ENCODE measurements around the gene POLE. TPM values are rescaled to one million over a fixed set of nuclear protein-coding genes. Genes with fewer than 3 reads are reported as not detected.

Gene POLE
- total RNA-seq, 1 experiment from 2014 or later = 147 TPM

DNA sequence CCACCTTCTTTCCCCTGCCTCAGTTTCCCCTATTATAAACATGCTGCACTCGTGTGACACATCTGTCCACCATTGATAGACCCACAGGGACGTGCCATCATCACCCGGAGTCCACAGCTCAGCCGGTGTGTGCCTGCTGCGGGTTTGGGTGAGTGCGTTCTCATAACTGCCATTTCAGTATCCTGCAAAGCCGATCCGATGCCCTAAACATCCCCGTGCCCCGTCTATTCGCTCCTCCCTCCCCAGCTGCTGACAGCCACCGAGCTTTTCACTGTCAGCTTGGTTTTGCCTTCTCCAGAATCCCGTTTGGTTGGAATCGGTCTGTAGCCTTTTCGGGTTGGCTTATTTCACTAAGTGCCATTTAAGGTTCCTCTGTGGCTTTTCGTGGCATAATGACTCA lies 80.7 kb downstream of the POLE start:
- H3K4me2 ChIP-seq (ENCODE audit: insufficient read depth, insufficient read length, low read length) = no peak overlapping the region
- H3T11ph ChIP-seq (ENCODE audit: low read length) = no peak overlapping the region
- Mint-ChIP-seq H3K9me3 (peaks cover 7 to 10% of the 10 kb centered on the region in 2 experiments), H3K4me1 (peaks cover 9 to 11% of the 10 kb centered on the region in 2 experiments), H3K27me3 (ENCODE audit: low read depth) (peaks cover 95% of the 10 kb centered on the region), H3K27ac (no peak overlapping the region), H3K36me3 (ENCODE audit: insufficient read depth in 1 of 3, low read depth in 3 of 3) (peaks cover 0 to 3% (median 3%) of the 10 kb centered on the region in 3 experiments; a peak in 3 of 7 replicates), H3K4me3 (no peak overlapping the region)
- H3K9ac ChIP-seq (ENCODE audit: extremely low read depth, insufficient read length, low read length) = no peak overlapping the region
- no peak overlapping the region for H2BK12ac ChIP-seq (ENCODE audit: insufficient read length, low read depth, low read length)
- no peaks in the 10 kb centered on the region for H3K79me2 ChIP-seq (ENCODE audit: insufficient read depth, low read length)
- WGBS (ENCODE audit: extremely low coverage, insufficient read length, low lambda C conversion rate) = no CpG with 5 or more reads among the region's 16 CpGs
- no peak overlapping the region for H4K5ac ChIP-seq (ENCODE audit: insufficient read length, low read depth, low read length)
- no peak overlapping the region for H3K27ac ChIP-seq (ENCODE audit: insufficient read length, low read depth, low read length)
- H3K79me1 ChIP-seq (ENCODE audit: insufficient read depth, low read depth, low read length, poor library complexity, severe bottlenecking) = no peaks in the 10 kb centered on the region
- no peak overlapping the region for H3K23ac ChIP-seq (ENCODE audit: insufficient read length, low read depth, low read length)
- no peak overlapping the region for H4K91ac ChIP-seq (ENCODE audit: insufficient read length, low read depth, low read length)
- H3K4ac ChIP-seq (ENCODE audit: low read depth, low read length) = no peak overlapping the region
- peaks cover 4% of the 10 kb centered on the region for H3K9me3 ChIP-seq (ENCODE audit: control insufficient read depth, low read depth, low read length)
- H2AFZ ChIP-seq (ENCODE audit: low read length) = no peak overlapping the region
- H4K20me1 ChIP-seq (ENCODE audit: control insufficient read depth, insufficient read depth, insufficient read length) = no peaks in the 10 kb centered on the region
- no peak for DNase-seq
- no peak overlapping the region for H3K14ac ChIP-seq (ENCODE audit: insufficient read depth, low read length)
- TF ChIP-seq CTCF (conservative IDR thresholded peaks at IDR 0.05) = no peak
- H2BK120ac ChIP-seq (ENCODE audit: low read depth, low read length, poor library complexity, severe bottlenecking) = no peak overlapping the region
- H2BK20ac ChIP-seq (ENCODE audit: low read depth, low read length, poor library complexity, severe bottlenecking) = no peak overlapping the region
- H3K56ac ChIP-seq (ENCODE audit: insufficient read length, low read depth, low read length) = no peak overlapping the region
- no peaks in the 10 kb centered on the region for H3K23me2 ChIP-seq (ENCODE audit: insufficient read length, low read depth, low read length, poor library complexity, severe bottlenecking)
- no peak overlapping the region for H2BK5ac ChIP-seq (ENCODE audit: insufficient read length, low read length)
- no peak overlapping the region for H4K8ac ChIP-seq (replicated peaks; ENCODE audit: insufficient read length, low read depth, low read length)
- no peak overlapping the region for H2AK5ac ChIP-seq (ENCODE audit: insufficient read length, low read length)
- no peak overlapping the region for H3K18ac ChIP-seq (ENCODE audit: insufficient read length, low read depth, low read length)
- no peak overlapping the region for H2BK15ac ChIP-seq (ENCODE audit: low read depth, low read length)
- H3K27me3 ChIP-seq (ENCODE audit: insufficient read depth, low read length) = peaks cover 16% of the 10 kb centered on the region
- no peaks in the 10 kb centered on the region for H3K4me1 ChIP-seq (ENCODE audit: insufficient read depth, low read length)

Data from H9 (cell line).